H1 (cell line): ENCODE data around the gene TBC1D17.

Source experiments
- CBX5 ChIP-seq: fragments of 300-800, 300-1000 bp; sonication (generic); IDR thresholded peaks from 2 replicates; pipeline ENCODE4 v1.7.1; 2016; ENCODE audit warnings: antibody characterized with exemption, low read length, low read depth
- EGR1 ChIP-seq: IDR thresholded peaks from 2 replicates; pipeline ENCODE4 v1.6.1; 2011; ENCODE audit warnings: low read depth, low read length, borderline replicate concordance
- POLR2AphosphoS5 ChIP-seq: IDR thresholded peaks from 2 replicates; pipeline ENCODE4 v1.6.1; 2011; ENCODE audit warnings: low read depth, low read length
- ZNF274 ChIP-seq: IDR thresholded peaks from 2 replicates; pipeline ENCODE4 v1.7.0; 2012; ENCODE audit warnings: low read length, borderline replicate concordance; ENCODE audit errors: extremely low read depth

- TF ChIP-seq POLR2AphosphoS5 (no peak; the same call in 1 of the 2 replicates), CBX5 (no peak), EGR1 (no peak), ZNF274 (no peak)
These were observed 14.9 kb upstream of the TBC1D17 start for GRCh38 chr19:49862391-49863253.
